GM10266 (cell line): ENCODE data around the gene FHIT.

Experiments used
- DNase-seq: peaks from one replicate; pipeline ENCODE4 v3.0.0; 2012; ENCODE audit errors: extremely low spot score
- CTCF ChIP-seq: IDR thresholded peaks from 2 replicates; pipeline ENCODE4 v1.5.1; 2012; ENCODE audit warnings: mild to moderate bottlenecking, low read depth; ENCODE audit not compliant: control insufficient read depth, insufficient read depth; ENCODE audit errors: missing control alignments

FHIT gene

GRCh38 chr3:59890639-59891038 is 1360.6 kb downstream of the FHIT start:
- no peak for TF ChIP-seq CTCF
- DNase-seq, result no peak

GRCh38 chr3:59886790-59887189 is 1364.5 kb downstream of the FHIT start:
- TF ChIP-seq CTCF, result no peak
- no peak for DNase-seq

- no peak for DNase-seq
- no peak for TF ChIP-seq CTCF
Measured at GRCh38 chr3:59885899-59886400, 1365.3 kb downstream of the FHIT start.

GRCh38 chr3:59885101-59885500 is 1366.2 kb downstream of the FHIT start:
- DNase-seq, result no peak
- no peak for TF ChIP-seq CTCF

- no peak for TF ChIP-seq CTCF
- no peak for DNase-seq
Measured at GRCh38 chr3:59884409-59884808, 1366.8 kb downstream of the FHIT start.

- TF ChIP-seq CTCF, result no peak
- no peak for DNase-seq
Measured at GRCh38 chr3:59882746-59883145, 1368.5 kb downstream of the FHIT start.

- no peak for TF ChIP-seq CTCF
Measured at GRCh38 chr3:59880717-59881116, 1370.5 kb downstream of the FHIT start.

More at GRCh38 chr3:59880717-59881116, 1370.5 kb downstream of the FHIT start:
- DNase-seq, result no peak
